NB4 (cell line): ENCODE measurements around the gene ARHGAP20.

Experiments
- MYC ChIP-seq: IDR thresholded peaks from 2 replicates; pipeline ENCODE4 v1.6.1; 2011; ENCODE audit warnings: low read depth, low read length
- POLR2A ChIP-seq: IDR thresholded peaks from 2 replicates; pipeline ENCODE4 v1.6.1; 2011; ENCODE audit warnings: mild to moderate bottlenecking; ENCODE audit not compliant: insufficient read length; ENCODE audit errors: extremely low read depth
- TF ChIP-seq, protein P1 (sequence below): IDR thresholded peaks from one replicate; pipeline ENCODE4 v1.5.1; 2012; ENCODE audit warnings: low read depth, low read length
- TF ChIP-seq, protein P2 (sequence below): IDR thresholded peaks from 2 replicates; pipeline ENCODE4 v1.6.1; 2011; ENCODE audit warnings: low read depth, low read length

DNA sequence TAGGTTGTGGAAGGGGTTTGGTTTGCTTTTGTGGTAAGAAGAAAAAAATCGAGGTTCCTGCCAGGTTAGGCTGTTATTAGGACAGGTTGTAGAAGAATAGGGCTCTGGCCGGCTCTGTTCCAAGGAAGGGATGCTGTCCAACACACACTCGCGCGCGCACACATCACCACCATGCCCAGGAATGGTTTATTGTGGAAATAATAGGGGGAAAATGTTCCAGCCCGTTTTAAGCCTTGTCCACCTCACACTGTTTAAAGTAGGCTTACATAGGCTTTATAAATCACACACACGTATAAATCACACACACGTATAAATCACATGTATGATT is 1.2 kb upstream of the ARHGAP20 start:
- TF ChIP-seq, protein P1, sequence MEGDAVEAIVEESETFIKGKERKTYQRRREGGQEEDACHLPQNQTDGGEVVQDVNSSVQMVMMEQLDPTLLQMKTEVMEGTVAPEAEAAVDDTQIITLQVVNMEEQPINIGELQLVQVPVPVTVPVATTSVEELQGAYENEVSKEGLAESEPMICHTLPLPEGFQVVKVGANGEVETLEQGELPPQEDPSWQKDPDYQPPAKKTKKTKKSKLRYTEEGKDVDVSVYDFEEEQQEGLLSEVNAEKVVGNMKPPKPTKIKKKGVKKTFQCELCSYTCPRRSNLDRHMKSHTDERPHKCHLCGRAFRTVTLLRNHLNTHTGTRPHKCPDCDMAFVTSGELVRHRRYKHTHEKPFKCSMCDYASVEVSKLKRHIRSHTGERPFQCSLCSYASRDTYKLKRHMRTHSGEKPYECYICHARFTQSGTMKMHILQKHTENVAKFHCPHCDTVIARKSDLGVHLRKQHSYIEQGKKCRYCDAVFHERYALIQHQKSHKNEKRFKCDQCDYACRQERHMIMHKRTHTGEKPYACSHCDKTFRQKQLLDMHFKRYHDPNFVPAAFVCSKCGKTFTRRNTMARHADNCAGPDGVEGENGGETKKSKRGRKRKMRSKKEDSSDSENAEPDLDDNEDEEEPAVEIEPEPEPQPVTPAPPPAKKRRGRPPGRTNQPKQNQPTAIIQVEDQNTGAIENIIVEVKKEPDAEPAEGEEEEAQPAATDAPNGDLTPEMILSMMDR, result no peak
- TF ChIP-seq POLR2A (no peak), MYC (no peak)
- TF ChIP-seq, protein P2, sequence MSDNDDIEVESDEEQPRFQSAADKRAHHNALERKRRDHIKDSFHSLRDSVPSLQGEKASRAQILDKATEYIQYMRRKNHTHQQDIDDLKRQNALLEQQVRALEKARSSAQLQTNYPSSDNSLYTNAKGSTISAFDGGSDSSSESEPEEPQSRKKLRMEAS, result no peak
